SK-N-DZ (cell line): ENCODE results near the gene KLRC3.
"Not testable (repeated sequence)": the region's sequence is repeated elsewhere in the genome, so short reads cannot be mapped to it uniquely, and the experiment has no call there.

Source experiments
- DNase-seq: peaks from one replicate; pipeline ENCODE4 v3.0.0-alpha.2; 2015; ENCODE audit warnings: low spot score

The KLRC3 gene

GRCh38 chr12:10400829-10401228 is 19.6 kb downstream of the KLRC3 start:
- DNase-seq: no peak

GRCh38 chr12:10398168-10398567 is 22.2 kb downstream of the KLRC3 start:
- no peak for DNase-seq

- DNase-seq: no peak
Measured at GRCh38 chr12:10397296-10397695, 23.1 kb downstream of the KLRC3 start.

GRCh38 chr12:10396176-10396575 is 24.2 kb downstream of the KLRC3 start:
- not testable (repeated sequence) for DNase-seq

GRCh38 chr12:10395390-10395998 is 24.9 kb downstream of the KLRC3 start:
- DNase-seq: no peak

GRCh38 chr12:10394531-10395152 is 25.8 kb downstream of the KLRC3 start:
- not testable (repeated sequence) for DNase-seq

- no peak for DNase-seq
Measured at GRCh38 chr12:10393291-10393690, 27.1 kb downstream of the KLRC3 start.

GRCh38 chr12:10392394-10392930 is 27.9 kb downstream of the KLRC3 start:
- no peak for DNase-seq

GRCh38 chr12:10390991-10391390 is 29.4 kb downstream of the KLRC3 start:
- not testable (repeated sequence) for DNase-seq

- no peak for DNase-seq
Measured at GRCh38 chr12:10389904-10390303, 30.5 kb downstream of the KLRC3 start, which contains the start of gene KLRK1. Gene KLRK1, minus strand, starts transcription at chr12:10390041. Its CDS starts 1,231 bp downstream, at chr12:10388810.

GRCh38 chr12:10388624-10389413 is 31.6 kb downstream of the KLRC3 start:
- DNase-seq: no peak

GRCh38 chr12:10387498-10387897 is 32.9 kb downstream of the KLRC3 start:
- DNase-seq: not testable (repeated sequence)

- no peak for DNase-seq
Measured at GRCh38 chr12:10386857-10387256, 33.5 kb downstream of the KLRC3 start.

GRCh38 chr12:10385166-10385613 is 35.2 kb downstream of the KLRC3 start:
- no peak for DNase-seq

GRCh38 chr12:10384191-10384590 is 36.2 kb downstream of the KLRC3 start:
- DNase-seq: no peak

GRCh38 chr12:10381928-10382628 is 38.3 kb downstream of the KLRC3 start:
- DNase-seq: no peak

GRCh38 chr12:10378737-10379136 is 41.7 kb downstream of the KLRC3 start:
- not testable (repeated sequence) for DNase-seq

- DNase-seq: no peak
Measured at GRCh38 chr12:10374624-10375018, 45.8 kb downstream of the KLRC3 start.

GRCh38 chr12:10372559-10372958 is 47.8 kb downstream of the KLRC3 start:
- no peak for DNase-seq

- not testable (repeated sequence) for DNase-seq
Measured at GRCh38 chr12:10371893-10372535, 48.4 kb downstream of the KLRC3 start.
